Rectal smooth muscle tissue (tissue), 1 donor: ENCODE results near the gene S100A10.

ENCODE experiments used
- H3K27ac ChIP-seq: one replicate; pipeline ENCODE4 v1.7.0; 2013; ENCODE audit warnings: low read depth, low read length, inconsistent platforms
- H3K27me3 ChIP-seq: one replicate; pipeline ENCODE4 v1.7.0; 2013; ENCODE audit warnings: low read length; ENCODE audit not compliant: control insufficient read depth, insufficient read depth
- H3K36me3 ChIP-seq: one replicate; pipeline ENCODE4 v1.7.0; 2013; ENCODE audit warnings: low read length; ENCODE audit not compliant: control insufficient read depth, insufficient read depth
- H3K4me1 ChIP-seq: one replicate; pipeline ENCODE4 v1.7.0; 2013; ENCODE audit warnings: low read length; ENCODE audit not compliant: control insufficient read depth, insufficient read depth
- H3K4me3 ChIP-seq: one replicate; pipeline ENCODE4 v1.7.0; 2013; ENCODE audit warnings: low read length
- H3K9ac ChIP-seq: one replicate; pipeline ENCODE4 v1.7.0; 2013; ENCODE audit warnings: low read length

The S100A10 gene

GRCh38 chr1:151945725-151946722 lies 47.6 kb downstream of the S100A10 start:
- Histone ChIP-seq H3K9ac (no peak overlapping the region), H3K4me1 (peaks cover 32% of the 10 kb centered on the region), H3K27ac (peak overlapping the region; percentile 80), H3K36me3 (no peaks in the 10 kb centered on the region), H3K4me3 (peak overlapping the region; percentile 7), H3K27me3 (no peaks in the 10 kb centered on the region)

- Histone ChIP-seq H3K4me1 (peaks cover 42% of the 10 kb centered on the region), H3K36me3 (no peaks in the 10 kb centered on the region), H3K27ac (peak overlapping the region; percentile 80), H3K9ac (no peak overlapping the region), H3K27me3 (no peaks in the 10 kb centered on the region), H3K4me3 (peak overlapping the region; percentile 7)
Observed at GRCh38 chr1:151944857-151945575, 48.6 kb downstream of the S100A10 start.

GRCh38 chr1:151944126-151944856 lies 49.4 kb downstream of the S100A10 start:
- H3K4me3 ChIP-seq: no peak overlapping the region
- peaks cover 42% of the 10 kb centered on the region for H3K4me1 ChIP-seq
- no peak overlapping the region for H3K9ac ChIP-seq
- no peaks in the 10 kb centered on the region for H3K27me3 ChIP-seq
- no peaks in the 10 kb centered on the region for H3K36me3 ChIP-seq
- peak overlapping the region; percentile 80 for H3K27ac ChIP-seq

- no peaks in the 10 kb centered on the region for H3K36me3 ChIP-seq
- no peak overlapping the region for H3K4me3 ChIP-seq
- no peak overlapping the region for H3K27ac ChIP-seq
- H3K4me1 ChIP-seq: peaks cover 42% of the 10 kb centered on the region
- H3K27me3 ChIP-seq: no peaks in the 10 kb centered on the region
- H3K9ac ChIP-seq: no peak overlapping the region
Observed at GRCh38 chr1:151943591-151943990, 50.1 kb downstream of the S100A10 start.

- Histone ChIP-seq H3K27me3 (no peaks in the 10 kb centered on the region), H3K4me3 (no peak overlapping the region), H3K27ac (peak overlapping the region; percentile 14), H3K36me3 (no peaks in the 10 kb centered on the region), H3K4me1 (peaks cover 42% of the 10 kb centered on the region), H3K9ac (no peak overlapping the region)
Observed at GRCh38 chr1:151942882-151943281, 50.8 kb downstream of the S100A10 start.

- H3K36me3 ChIP-seq: no peaks in the 10 kb centered on the region
- no peak overlapping the region for H3K4me3 ChIP-seq
- H3K27me3 ChIP-seq: no peaks in the 10 kb centered on the region
- peak overlapping the region; percentile 62 for H3K27ac ChIP-seq
- H3K9ac ChIP-seq: no peak overlapping the region
- peaks cover 31% of the 10 kb centered on the region for H3K4me1 ChIP-seq
Observed at GRCh38 chr1:151940541-151940940, 53.1 kb downstream of the S100A10 start.

- no peak overlapping the region for H3K4me3 ChIP-seq
- peaks cover 24% of the 10 kb centered on the region for H3K4me1 ChIP-seq
- H3K9ac ChIP-seq: no peak overlapping the region
- no peaks in the 10 kb centered on the region for H3K27me3 ChIP-seq
- no peaks in the 10 kb centered on the region for H3K36me3 ChIP-seq
- no peak overlapping the region for H3K27ac ChIP-seq
Observed at GRCh38 chr1:151939779-151940178, 53.9 kb downstream of the S100A10 start.

GRCh38 chr1:151939141-151939540 lies 54.5 kb downstream of the S100A10 start:
- peaks cover 20% of the 10 kb centered on the region for H3K4me1 ChIP-seq
- no peaks in the 10 kb centered on the region for H3K27me3 ChIP-seq
- H3K27ac ChIP-seq: no peak overlapping the region
- H3K36me3 ChIP-seq: no peaks in the 10 kb centered on the region
- H3K4me3 ChIP-seq: no peak overlapping the region
- H3K9ac ChIP-seq: no peak overlapping the region

GRCh38 chr1:151936653-151937052 lies 57.0 kb downstream of the S100A10 start:
- no peaks in the 10 kb centered on the region for H3K27me3 ChIP-seq
- no peak overlapping the region for H3K27ac ChIP-seq
- H3K36me3 ChIP-seq: no peaks in the 10 kb centered on the region
- H3K4me3 ChIP-seq: peak overlapping the region; percentile 29
- H3K9ac ChIP-seq: no peak overlapping the region
- peaks cover 15% of the 10 kb centered on the region for H3K4me1 ChIP-seq

GRCh38 chr1:151935894-151936602 lies 57.6 kb downstream of the S100A10 start:
- H3K27me3 ChIP-seq: no peaks in the 10 kb centered on the region
- no peak overlapping the region for H3K4me3 ChIP-seq
- H3K36me3 ChIP-seq: no peaks in the 10 kb centered on the region
- H3K9ac ChIP-seq: no peak overlapping the region
- H3K27ac ChIP-seq: no peak overlapping the region
- H3K4me1 ChIP-seq: peaks cover 10% of the 10 kb centered on the region

GRCh38 chr1:151935154-151935553 lies 58.5 kb downstream of the S100A10 start:
- H3K4me3 ChIP-seq: no peak overlapping the region
- peaks cover 1% of the 10 kb centered on the region for H3K4me1 ChIP-seq
- no peaks in the 10 kb centered on the region for H3K36me3 ChIP-seq
- no peaks in the 10 kb centered on the region for H3K27me3 ChIP-seq
- H3K27ac ChIP-seq: no peak overlapping the region
- no peak overlapping the region for H3K9ac ChIP-seq
